ENCODE results near the gene PKD1L1.
"Not testable (repeated sequence)": the region's sequence is repeated elsewhere in the genome, so short reads cannot be mapped to it uniquely, and the experiment has no call there.

Gene PKD1L1

GRCh38 chr7:47948141-47948790, at the start of gene PKD1L1:
TSS of gene PKD1L1 (minus strand) at chr7:47948466. CDS start at chr7:47948440, 26 bp downstream.
- no peak for DNase-seq

- DNase-seq: no peak
Measured at GRCh38 chr7:47992446-47992845, 44.2 kb upstream of the PKD1L1 start.

GRCh38 chr7:47991741-47992311, 43.6 kb upstream of the PKD1L1 start:
- peak; percentile 87 for DNase-seq

DNA sequence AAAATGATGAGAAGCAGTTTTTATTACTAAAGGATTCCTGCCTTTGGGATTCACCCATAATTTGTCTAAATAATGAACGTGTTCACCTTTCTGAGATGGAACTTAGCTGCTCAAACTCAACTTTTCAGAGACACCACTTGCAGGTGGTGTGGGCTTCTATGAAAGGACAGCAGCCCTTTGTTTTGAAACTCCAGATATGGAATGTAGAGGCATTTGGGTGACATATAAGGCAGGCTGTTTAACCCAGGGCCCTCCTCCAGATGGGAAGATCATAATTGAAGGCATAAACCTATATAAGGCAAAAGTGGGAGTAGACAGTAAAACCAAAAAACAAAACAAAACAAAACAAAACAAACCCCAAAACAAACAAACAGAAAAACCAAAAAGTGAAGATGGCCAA, 43.0 kb upstream of the PKD1L1 start:
- no peak for DNase-seq

GRCh38 chr7:47990592-47990991, 42.3 kb upstream of the PKD1L1 start:
- DNase-seq: no peak

GRCh38 chr7:47989607-47990400, 41.5 kb upstream of the PKD1L1 start:
- DNase-seq: peak; percentile 86

- peak; percentile 71 for DNase-seq
Measured at GRCh38 chr7:47988496-47989386, 40.5 kb upstream of the PKD1L1 start.

- peak; percentile 36 for DNase-seq
Measured at GRCh38 chr7:47982610-47983009, 34.3 kb upstream of the PKD1L1 start.

DNA sequence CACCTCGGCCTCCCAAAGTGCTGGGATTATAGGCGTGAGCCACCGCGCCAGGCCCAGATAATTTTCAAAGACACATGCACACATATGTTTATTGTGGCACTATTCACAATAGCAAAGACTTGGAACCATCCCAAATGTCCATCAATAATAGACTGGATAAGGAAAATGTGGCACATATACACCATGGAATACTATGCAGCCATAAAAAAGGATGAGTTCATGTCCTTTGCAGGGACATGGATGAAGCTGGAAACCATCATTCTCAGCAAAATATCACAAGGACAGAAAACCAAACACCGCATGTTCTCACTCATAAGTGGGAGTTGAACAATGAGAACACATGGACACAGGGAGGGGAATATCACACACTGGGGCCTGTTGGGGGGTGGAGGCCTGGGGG, 32.4 kb upstream of the PKD1L1 start:
- not testable (repeated sequence) for DNase-seq

DNA sequence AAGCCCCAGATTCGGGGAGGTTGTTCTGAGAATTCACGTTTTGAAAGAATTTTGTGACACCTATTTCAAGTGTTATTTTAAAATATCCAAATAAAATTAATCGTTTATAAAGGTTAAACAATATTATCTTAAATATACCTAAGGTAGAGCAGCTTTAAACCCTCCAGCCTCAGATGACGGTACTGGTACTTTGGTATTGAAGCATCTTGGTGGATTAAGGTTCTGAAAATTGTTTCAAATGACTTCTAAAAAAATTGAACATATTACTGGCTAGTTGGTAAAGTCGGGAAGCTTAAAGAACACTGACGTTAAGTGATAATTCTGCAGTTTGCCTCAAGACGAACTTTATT, 31.5 kb upstream of the PKD1L1 start:
- no peak for DNase-seq

GRCh38 chr7:47979145-47979831, 31.0 kb upstream of the PKD1L1 start, which contains the start of gene HUS1:
TSS of gene HUS1 (minus strand) at chr7:47979615. CDS start at chr7:47979519, 96 bp downstream.
- peak; percentile 97 for DNase-seq

- no peak for DNase-seq
Measured at GRCh38 chr7:47978790-47979144, 30.5 kb upstream of the PKD1L1 start.

DNA sequence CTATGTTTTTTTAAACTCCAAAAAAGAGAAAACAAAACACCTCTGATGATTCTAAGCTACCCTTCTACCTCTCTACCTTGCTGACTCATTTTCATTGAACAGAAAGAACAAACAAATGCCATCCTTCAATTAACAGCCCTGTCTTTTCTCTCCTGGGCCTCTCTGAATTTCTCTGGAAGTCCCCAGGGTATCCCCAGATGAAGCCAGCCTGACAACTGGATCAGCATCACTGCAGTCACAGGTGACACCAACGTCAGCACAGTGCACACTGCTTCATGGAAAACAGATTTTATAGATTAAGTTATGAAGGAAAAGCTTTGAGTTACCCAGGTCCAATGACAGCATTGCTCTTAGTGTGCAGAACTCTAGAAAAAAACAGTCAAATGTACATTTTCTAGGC, 25.5 kb upstream of the PKD1L1 start:
- DNase-seq: no peak

- no peak for DNase-seq
Measured at GRCh38 chr7:47970761-47971160, 22.5 kb upstream of the PKD1L1 start.

- DNase-seq: peak; percentile 77
Measured at GRCh38 chr7:47968847-47969774, 20.8 kb upstream of the PKD1L1 start.

GRCh38 chr7:47967708-47968107, 19.4 kb upstream of the PKD1L1 start:
- DNase-seq: no peak

DNA sequence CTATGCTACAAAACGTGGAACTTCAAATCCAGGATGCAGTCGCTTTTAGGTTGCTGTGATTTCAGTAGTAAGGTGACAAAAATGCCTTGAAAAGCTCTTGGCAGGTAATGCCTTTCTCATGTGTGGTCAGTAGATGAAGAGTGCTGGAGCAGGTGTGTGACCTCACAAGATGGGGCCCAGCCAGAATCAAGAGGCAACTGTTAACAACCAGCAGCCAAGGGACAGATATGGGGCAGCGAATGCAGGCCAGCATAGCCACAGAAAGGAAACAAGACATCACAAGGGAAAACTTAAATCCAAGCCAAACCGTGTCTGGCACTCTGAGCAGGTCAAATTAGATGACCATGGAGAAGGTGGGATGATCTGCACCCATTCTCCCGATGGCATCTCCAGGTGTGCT, 18.9 kb upstream of the PKD1L1 start:
- no peak for DNase-seq

- no peak for DNase-seq
Measured at GRCh38 chr7:47965456-47965855, 17.2 kb upstream of the PKD1L1 start.

DNA sequence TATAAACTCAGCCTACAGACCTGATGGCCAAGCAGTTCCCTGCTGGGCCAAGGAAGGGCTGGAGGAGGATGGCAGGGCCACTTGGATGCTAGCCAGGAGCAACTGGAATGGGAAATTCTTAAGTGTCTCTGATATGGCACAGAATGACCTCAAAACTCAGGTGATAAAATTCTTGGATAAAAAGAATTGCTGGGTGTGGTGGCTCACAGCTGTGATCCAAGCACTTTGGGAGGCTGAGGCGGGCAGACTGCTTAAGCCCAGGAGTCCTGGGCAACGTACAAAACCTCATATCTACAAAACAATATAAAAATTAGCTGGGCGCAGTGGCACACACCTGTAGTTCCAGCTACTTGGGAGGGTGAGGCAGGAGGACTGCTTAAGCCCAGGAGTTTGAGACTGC, 14.0 kb upstream of the PKD1L1 start:
- no peak for DNase-seq

- DNase-seq: no peak
Measured at GRCh38 chr7:47957156-47957555, 8.9 kb upstream of the PKD1L1 start.

DNA sequence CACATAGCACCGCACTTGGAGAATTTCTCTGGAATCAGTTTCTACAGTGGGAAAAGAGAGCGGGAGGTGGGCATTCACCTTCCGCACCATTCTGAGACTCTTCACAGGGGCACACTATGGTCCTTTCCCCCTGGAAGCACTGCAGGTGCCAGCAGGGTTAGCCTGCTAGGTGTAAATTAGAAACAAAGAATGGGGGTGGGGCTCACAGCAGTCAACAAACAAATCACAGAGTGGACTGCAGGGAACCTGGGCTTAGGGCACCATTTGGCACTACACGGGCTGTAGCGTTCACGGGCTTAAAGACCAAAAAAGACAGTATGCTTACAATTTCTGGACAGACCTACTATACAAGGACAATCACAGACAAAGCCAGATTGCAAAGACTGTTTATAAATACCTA, 8.0 kb upstream of the PKD1L1 start:
- DNase-seq: no peak

Data from NCI-H82 (cell line).